ENCODE measurements around the gene TMEM14B.
"Not testable (repeated sequence)": the region's sequence is repeated elsewhere in the genome, so short reads cannot be mapped to it uniquely, and the experiment has no call there.

TMEM14B gene

DNA sequence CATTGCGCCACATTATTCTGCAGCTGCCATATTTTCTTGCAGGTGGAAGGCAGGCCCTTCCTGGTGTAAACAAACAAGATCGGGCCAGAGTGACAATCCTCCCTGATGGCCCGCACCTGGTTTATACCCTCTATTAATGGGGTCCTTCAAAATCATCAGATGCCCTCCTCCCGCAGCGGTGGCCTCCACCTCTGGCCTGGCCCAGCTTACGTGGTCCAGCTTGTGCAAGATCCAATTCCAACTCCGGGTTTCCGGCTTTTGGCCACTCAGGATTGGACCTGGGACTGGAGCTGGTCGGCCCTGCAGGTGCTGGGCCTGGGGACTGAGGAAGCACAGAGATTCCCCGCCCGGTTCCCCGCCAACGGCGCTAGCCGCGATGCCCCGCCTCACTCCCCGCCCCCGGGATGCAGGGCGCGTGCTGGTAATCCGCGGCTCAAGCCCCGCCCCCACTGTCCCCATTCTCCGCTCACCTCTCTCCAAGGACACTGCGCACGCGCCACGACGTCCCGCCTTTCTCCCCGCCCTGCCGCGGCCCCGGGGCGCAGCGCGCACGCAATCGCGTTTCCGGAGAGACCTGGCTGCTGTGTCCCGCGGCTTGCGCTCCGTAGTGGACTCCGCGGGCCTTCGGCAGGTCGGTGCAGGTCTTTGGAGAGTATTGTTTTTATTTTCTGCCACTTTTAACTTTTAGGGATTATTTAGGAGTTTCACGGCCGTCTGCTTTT lies at the start of gene TMEM14B:
TMEM14B (plus strand) TSS at position 555 of the 722 bp plus-strand sequence. CDS start 1,441 bp downstream, outside the sequence.
- peak; percentile 90 for DNase-seq (ENCODE audit: low read depth, low spot score)

DNA sequence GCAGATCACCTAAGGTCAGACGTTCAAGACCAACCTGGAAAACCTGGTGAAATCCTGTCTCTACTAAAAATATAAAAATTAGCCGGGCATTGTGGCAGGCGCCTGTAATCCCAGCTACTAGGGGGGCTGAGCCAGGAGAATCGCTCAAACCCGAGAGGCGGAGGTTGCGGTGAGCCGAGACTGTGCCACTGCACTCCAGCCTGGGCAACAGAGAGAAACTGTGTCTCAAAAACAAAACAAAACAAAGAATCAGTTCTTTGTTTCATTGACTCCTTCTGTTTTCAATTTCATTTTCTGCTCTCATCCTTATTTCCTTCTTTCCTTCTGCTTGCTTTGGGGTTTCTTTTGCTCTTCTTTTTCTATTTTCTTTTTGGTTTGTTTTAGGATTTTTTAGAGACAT lies 33.6 kb upstream of the TMEM14B start:
- no peak for DNase-seq (ENCODE audit: low read depth, low spot score)

DNA sequence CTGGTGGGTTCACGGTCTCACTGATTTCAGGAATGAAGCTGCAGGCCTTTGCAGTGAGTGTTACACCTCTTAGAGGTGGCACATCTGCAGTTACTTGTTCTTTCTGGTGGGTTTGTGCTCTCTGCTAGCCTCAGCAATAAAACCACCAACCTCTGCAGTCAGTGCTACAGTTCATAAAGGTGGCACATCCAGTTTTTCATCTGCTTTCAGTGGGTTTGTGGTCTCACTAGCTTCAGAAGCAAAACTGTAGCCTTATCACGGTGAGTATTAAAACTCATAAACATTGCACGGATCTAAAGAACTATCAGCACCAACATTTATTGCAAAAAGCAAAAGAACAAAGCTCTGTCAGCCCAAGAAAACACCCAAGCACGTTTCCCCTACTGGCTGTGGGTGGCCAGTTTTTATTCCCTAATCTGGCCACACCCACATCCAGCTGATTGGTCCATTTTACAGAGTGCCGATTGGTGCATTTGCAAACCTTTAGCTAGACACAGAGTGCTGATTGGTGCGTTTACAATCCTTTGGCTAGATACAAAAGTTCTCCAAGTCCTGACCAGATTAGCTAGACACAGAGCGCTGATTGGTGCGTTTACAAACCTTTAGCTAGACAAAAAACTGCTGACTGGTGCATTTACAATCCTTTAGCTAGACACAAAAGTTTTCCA lies 28.2 kb upstream of the TMEM14B start:
- DNase-seq (ENCODE audit: low read depth, low spot score) = no peak

DNA sequence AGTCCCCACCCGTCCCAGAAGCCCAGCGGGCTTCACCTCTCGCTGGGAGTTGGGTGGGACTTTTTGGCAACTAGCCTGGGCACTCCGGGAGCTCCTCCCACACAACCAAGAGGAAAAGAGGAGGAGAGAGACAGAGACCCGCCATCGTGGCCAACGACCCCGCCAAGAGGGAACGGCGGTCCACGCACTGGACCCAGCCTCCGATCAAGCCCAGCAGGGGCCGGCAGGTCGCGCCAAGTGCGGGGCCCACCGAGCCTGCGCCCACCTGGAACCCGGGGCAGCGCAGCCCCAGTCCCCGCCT lies 27.7 kb upstream of the TMEM14B start:
- DNase-seq (ENCODE audit: low read depth, low spot score) = no peak

DNA sequence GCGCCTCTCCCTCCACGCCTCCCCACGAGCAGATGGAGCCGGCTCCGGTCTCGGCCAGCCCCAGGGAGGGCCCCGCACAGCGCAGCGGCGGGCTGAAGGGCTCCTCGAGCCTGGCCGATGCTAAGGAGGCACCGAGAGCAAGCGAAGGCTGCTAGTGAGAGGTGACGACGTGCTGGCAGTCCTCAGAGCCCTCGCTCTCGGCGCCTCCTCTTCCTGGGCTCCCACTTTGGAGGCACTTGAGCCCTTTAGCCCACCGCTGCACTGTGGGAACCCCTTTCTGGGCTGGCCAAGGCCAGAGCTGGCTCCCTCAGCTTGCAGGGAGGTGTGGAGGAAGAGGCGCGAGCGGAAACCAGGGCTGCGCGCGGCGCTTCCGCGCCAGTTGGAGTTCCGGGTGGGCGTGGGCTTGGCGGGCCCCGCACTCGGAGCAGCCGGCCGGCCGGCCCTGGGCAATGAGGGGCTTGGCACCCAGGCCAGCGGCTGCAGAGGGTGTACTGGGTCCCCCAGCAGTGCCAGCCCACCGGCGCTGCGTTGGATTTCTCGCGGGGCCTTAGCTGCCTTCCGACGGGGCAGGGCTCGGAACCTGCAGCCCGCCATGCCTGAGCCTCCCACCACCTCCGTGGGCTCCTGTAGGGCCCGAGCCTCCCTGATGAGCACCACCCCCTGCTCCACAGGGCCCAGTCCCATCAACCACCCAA lies 27.2 kb upstream of the TMEM14B start:
- DNase-seq (ENCODE audit: low read depth, low spot score) = no peak

DNA sequence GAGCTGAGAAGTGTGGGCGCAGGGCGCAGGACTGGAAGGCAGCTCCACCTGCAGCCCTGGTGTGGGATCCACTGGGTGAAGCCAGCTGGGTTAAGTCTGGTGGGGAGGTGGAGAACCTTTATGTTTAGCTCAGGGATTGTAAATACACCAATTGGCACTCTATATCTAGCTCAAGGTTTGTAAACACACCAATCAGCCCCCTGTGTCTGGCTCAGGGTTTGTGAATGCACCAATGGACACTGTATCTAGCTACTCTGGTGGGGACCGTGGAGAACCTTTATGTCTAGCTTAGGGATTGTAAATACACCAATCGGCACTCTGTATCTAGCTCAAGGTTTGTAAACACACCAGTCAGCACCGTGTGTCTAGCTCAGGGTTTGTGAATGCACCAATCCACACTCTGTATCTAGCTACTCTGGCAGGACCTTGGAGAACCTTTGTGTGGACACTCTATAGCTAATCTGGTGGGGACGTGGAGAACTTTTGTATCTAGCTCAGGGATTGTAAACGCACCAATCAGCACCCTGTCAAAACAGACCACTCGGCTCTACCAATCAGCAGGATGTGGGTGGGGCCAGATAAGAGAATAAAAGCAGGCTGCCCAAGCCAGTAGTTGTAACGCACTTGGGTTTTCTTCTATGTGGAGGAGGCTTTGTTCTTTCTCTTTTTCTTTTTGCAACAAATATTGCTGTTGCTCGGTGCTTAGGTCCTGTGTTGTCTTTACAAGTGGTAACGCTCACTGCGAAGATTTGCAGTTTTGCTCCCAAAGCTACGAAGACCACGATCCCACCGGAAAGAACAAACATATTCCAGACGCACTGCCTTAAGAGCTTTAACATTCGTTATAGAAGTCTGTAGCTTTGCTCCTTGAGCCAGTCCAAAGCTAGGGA lies 26.4 kb upstream of the TMEM14B start:
- not testable (repeated sequence) for DNase-seq (ENCODE audit: low read depth, low spot score)

DNA sequence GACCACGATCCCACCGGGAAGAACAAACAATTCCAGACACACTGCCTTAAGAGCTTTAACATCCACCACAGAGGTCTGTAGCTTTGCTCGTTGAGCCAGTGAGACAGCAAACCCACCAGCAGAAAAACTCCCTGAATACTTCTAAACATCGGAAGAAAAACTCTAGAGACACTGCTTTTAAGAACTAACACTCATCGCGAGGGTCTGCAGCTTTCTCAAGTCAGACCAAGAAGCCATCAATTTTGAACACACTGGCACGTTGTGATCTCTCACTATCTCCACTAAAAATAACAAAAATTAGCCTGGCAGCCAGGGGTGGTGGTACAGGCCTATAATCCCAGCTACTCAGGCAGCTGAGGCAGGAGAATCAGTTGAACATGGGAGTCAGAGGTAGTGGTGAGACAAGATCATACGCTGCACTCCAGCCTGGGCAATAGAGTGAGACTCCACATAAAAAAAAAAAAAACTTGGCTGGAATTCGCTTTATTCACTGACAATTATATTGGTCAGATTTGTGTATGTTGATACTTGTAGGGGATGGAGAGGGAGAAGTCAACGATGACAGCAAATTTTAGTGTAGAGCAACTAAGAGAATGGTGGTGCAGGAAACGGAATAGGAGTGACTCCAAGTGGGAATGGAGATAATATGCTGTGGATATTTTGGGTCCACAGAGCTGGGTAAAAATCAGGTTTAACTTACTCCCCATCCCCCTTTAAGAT lies 25.6 kb upstream of the TMEM14B start:
- no peak for DNase-seq (ENCODE audit: low read depth, low spot score)

DNA sequence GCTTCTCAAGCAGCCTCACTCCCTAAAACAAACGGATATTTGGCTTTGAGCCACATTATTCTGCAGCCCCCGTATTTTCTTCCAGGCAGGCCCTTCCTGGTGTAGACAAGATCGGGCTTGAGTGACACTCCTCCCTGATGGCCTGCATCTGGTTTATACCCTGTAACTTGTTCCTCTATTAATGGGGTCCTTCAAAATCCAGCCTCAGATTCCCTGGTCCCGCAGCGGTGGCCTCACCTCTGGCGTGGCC lies 25.1 kb upstream of the TMEM14B start:
- no peak for DNase-seq (ENCODE audit: low read depth, low spot score)

DNA sequence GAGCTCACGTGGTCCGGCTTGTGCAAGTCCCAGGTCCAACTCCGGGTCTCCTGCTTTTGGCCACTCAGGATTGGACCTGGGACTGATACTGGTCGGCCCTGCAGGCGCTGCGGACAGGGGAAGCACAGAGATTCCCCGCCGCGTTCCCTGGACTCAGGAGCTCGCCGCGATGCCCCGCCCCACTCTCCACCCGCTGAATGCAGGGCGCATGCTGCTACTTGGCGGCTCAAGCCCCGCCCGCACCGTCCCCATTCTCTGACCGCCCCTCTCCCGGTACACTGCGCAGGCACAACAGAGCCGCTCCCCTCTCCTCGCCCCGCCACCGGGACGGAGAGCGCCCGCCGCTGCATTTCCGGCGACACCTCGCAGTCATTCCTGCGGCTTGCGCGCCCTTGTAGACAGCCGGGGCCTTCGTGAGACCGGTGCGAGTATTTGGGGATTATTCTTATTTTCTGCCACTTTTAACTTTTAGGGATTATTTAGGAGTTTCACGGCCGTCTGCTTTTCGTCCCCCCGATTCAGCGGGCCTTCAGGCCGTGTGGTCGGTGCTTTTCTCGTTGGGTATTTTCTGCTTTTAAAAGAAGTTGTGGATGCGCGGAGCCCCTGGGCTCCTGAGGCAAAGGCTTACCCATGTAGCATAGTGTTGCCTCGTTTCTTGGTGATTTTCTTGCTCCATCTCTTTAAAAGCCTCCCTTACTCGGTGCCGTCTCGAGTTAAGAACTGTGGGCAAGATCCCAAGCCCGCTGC lies 24.6 kb upstream of the TMEM14B start, which contains the start of gene TMEM14C:
TMEM14C (plus strand) TSS at position 251 of the 747 bp plus-strand sequence. CDS start 1,544 bp downstream, outside the sequence.
- DNase-seq (ENCODE audit: low read depth, low spot score) = peak; percentile 94

DNA sequence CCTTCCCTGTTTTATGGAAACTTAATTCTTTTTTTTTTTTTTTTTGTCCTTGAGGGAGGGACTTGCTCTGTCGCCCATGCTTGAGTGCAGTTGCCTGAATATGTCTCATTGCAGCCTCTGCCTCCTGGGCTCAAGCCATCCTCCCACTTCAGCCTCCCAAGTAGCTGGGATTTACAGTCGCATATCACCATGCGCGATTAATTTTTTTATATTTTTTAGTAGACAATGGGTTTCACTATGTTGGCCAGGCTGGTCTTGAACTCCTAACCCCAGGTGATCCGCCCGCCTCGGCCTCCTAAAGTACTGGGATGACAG lies 24.1 kb upstream of the TMEM14B start:
- no peak for DNase-seq (ENCODE audit: low read depth, low spot score)

DNA sequence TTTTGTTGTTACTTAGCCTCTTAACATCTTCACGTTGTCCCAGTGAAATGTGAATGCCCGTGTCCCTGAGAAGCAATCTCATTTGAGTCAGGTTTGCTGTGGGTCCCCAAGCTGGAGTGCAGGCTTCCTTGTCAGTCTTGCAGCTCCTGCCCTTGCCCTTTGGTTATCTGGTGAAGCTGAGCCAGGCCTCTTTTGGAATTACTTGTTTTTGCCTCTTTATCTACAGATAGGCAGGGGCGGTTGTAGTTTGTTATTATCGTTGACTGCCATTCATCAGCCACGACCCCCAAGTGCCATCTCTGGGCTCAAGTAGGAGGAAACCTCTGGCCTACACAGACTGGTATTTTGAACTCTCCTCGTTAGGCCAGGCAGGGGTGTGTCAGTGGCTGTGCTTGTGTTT lies 22.6 kb upstream of the TMEM14B start:
- DNase-seq (ENCODE audit: low read depth, low spot score) = no peak

DNA sequence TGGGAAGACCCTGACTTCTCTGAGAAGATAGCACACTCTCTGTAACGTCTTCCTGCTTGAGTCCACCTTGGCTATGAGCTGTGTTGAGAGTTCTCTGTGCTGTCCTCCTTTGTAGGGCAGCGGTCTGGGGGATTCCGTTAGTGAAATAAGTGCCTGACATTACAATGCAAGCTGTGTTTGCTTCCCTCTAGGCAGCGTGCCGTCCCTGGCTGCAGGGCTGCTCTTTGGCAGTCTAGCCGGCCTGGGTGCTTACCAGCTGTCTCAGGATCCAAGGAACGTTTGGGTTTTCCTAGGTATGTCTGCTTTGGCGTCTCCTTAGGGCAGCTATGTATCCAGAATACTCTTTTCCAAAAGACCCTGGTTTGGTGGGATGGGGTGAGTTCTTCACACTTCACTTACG lies 21.9 kb upstream of the TMEM14B start:
- no peak for DNase-seq (ENCODE audit: low read depth, low spot score)

DNA sequence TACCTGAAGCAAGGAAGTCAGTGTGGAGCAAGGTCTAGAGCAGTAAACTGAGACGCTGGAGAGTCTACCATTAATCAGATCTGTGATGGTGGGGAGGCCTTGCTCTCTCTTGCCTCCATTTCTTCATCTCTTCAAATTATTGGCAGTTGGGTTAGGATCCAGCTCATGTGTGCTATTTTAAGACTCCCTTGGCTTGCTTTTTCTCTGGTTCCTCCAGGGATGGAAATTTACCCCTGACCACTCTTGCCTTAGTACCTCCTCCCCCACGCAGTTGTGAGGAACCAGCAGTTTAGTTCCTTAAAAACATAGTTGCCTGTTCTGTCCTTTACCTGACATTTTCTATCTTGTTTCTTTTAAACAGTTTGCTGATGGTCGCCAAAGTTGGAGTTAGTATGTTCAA lies 17.4 kb upstream of the TMEM14B start:
- DNase-seq (ENCODE audit: low read depth, low spot score) = no peak

DNA sequence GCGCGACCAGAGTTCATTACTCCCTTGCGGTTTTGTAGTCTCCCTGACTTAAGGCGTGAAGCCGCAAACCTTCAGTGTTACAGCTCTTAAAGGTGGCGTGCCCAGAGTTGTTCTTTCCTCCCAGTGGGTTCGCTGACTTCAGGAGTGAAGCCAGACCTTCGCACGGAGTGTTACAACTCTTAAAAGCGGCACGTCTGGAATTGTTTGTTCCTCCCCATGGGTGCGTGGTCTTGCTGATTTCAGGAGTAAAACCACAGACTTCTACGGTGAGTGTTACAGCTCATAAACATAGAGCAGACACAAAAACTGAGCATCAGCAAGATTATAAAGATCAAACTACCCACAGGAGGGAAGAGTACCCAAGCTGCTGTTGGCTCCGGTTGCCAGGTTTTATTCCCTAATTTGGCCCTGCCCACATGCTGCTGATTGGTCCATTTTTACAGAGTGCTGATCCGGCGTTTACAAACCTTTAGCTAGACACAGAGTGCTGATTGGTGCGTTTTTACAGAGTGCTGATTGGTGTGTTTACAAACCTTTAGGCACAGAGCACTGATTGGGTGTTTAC lies 14.4 kb upstream of the TMEM14B start:
- DNase-seq (ENCODE audit: low read depth, low spot score) = no peak

DNA sequence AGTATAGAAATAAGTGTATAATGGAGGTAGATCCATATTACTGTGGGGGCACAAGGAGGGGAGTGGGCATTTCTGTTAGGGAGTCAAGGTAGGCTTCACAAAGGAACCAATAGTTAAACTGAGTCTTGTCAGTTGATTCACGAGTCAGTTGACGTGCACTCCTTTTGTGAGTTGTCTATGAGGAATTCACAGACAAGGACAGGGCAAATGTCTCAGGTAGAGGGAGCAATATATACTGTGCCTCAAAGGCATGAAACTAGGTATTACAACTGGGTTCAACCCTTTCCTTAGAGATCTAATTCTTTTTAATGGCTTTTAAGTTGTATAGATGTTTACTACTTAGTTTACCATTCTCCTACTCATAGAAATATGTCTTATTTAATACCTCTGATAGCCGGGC lies 13.7 kb upstream of the TMEM14B start:
- DNase-seq (ENCODE audit: low read depth, low spot score) = no peak

DNA sequence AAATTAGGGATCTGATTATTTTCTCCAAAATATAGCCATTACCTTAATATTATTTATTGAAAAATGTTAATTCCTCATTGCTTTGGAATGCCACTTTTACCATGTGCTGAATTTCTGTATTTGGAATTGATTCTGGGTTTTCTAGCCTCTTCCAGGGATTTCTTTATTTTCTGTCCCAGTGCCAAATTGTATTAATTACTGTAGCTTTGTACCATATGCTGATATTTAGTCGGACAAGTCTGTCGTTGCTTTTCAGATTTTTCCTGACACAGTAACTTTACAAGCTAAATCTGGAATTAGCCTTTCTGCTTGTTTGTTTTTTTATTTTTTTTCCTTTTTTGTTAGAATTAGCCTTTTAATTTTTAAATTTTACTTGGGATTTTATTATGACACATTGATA lies 10.9 kb upstream of the TMEM14B start:
- no peak for DNase-seq (ENCODE audit: low read depth, low spot score)

DNA sequence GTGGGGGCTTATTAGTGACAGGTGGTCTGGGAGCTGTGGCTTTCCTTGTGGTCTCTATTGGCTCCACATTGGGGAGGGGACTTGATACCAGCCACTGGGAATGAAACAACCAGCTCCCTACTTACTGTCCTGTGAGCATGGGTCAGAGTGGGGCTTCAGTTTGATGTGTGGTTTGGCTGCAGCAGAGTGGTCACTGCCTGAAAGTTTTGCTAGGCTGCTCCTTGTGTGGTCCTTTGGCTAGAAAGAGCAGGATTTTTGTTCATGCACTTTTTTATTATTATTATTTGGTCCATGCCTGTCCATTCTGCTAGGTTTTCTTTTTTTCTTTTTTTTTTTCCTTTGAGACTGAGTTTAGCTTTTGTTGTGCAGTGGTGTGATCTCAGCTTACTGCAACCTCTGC lies 7.5 kb upstream of the TMEM14B start:
- no peak for DNase-seq (ENCODE audit: low read depth, low spot score)

DNA sequence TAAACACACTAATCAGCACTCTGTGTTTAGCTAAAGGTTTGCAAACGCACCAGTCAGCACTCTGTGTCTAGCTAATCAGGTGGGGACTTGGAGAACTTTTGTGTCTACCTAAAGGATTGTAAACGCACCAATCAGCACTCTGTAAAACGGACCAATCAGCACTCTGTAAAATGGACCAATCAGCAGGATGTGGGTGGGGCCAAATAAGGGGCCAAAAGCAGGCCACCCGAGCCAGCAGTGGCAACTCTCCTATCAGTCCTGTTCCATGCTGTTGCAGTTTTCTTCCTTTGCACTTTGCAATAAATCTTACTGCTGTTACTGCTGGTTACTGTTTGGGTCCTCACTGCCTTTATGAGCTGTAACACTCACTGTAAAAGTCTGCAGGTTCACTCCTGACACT lies 6.0 kb upstream of the TMEM14B start:
- not testable (repeated sequence) for DNase-seq (ENCODE audit: low read depth, low spot score)

DNA sequence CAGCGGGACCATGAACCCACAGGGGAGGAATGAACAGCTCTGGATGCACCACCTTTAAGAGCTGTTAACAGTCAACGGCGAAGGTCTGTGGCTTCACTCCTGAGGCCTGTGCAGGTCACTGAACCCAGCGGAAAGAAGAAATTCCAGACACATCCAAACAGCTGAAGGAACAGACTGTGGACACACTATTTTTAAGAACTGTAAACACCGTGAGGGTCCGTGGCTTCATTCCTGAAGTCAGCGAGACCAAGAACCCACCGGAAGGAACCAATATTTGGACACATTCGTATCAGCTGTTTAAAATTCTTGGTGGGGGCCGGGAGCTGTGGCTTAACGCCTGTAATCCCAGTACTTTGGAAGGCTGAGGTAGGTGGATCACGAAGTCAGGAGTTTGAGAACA lies 5.4 kb upstream of the TMEM14B start:
- DNase-seq (ENCODE audit: low read depth, low spot score) = no peak

DNA sequence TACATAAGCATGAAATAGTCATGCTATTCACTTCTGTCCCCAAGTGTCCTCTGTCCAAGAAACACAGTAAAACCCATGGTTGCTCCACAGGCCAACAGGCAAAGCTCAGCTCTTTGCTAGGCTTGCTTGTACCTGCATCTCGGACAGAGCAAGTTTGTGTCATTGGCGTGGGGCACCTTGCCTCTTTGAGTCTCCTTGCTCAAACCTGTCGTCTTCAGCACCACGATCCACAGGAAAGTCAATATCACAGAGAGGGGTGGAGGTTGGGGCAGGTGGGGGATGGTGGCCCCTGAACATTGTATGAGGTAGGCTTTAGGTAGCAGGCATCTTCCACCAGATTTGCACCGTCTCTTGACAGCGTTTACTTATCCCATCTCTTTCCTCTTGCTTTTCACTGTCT lies 4.1 kb upstream of the TMEM14B start:
- no peak for DNase-seq (ENCODE audit: low read depth, low spot score)

DNA sequence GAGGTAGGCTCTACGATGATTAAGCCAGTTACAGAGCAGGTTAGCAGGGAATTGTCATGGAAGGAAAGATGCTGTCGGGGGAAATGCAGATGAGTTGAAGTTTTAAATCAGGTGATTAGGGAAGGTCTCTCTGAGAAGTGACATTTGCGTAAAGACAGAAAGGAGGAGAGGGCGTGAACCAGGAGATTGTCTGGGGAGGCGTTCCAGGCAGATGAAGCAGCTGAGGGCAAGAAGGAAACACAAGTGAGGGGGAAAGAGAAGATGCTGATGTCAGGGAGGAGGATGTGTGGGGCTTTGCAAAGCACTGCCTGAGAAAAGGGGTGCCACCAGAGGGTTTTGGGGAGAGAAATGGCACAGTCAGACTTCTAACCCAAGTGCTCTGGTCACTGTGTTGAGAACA lies 2.5 kb upstream of the TMEM14B start:
- no peak for DNase-seq (ENCODE audit: low read depth, low spot score)
